ENCODE data around the gene HPS1.
A peak's percentile ranks its signal among the peaks of the same experiment; 100 is the strongest.

The HPS1 gene

GRCh38 chr10:98407017-98407743 lies 39.6 kb downstream of the HPS1 start:
- H3K27ac Mint-ChIP-seq: no peak overlapping the region
- H3K27me3 Mint-ChIP-seq: no peaks in the 10 kb centered on the region
- no peak overlapping the region for H3K4me3 Mint-ChIP-seq
- H3K9me3 Mint-ChIP-seq: no peaks in the 10 kb centered on the region
- no peaks in the 10 kb centered on the region for H3K36me3 Mint-ChIP-seq
- CTCF ChIA-PET: no interaction called here
- DNase-seq: no peak
- H3K4me1 Mint-ChIP-seq: no peaks in the 10 kb centered on the region

GRCh38 chr10:98405422-98405821 lies 41.3 kb downstream of the HPS1 start:
- no peak overlapping the region for H3K27ac Mint-ChIP-seq
- no peak overlapping the region for H3K4me3 Mint-ChIP-seq
- H3K4me1 Mint-ChIP-seq: no peaks in the 10 kb centered on the region
- H3K27me3 Mint-ChIP-seq: no peaks in the 10 kb centered on the region
- no peak for DNase-seq
- H3K36me3 Mint-ChIP-seq: no peaks in the 10 kb centered on the region
- CTCF ChIA-PET: no interaction called here
- no peaks in the 10 kb centered on the region for H3K9me3 Mint-ChIP-seq

GRCh38 chr10:98404571-98405359 lies 42.0 kb downstream of the HPS1 start:
- no peaks in the 10 kb centered on the region for H3K9me3 Mint-ChIP-seq
- CTCF ChIA-PET: interaction anchor here (1.1 to 1.6 kb wide), 2 partner anchors 21 to 915 kb away, joined by 3 to 4 read pairs; no protein-coding TSS in a partner anchor

GRCh38 chr10:98403812-98404504 lies 42.8 kb downstream of the HPS1 start:
- CTCF ChIA-PET: interaction anchor here (1.1 to 1.6 kb wide), 2 partner anchors 22 to 916 kb away, joined by 3 to 4 read pairs; no protein-coding TSS in a partner anchor
- Mint-ChIP-seq H3K4me3 (no peak overlapping the region), H3K36me3 (no peaks in the 10 kb centered on the region), H3K27ac (no peak overlapping the region), H3K9me3 (no peaks in the 10 kb centered on the region), H3K27me3 (no peaks in the 10 kb centered on the region), H3K4me1 (no peaks in the 10 kb centered on the region)
- DNase-seq: no peak

More at GRCh38 chr10:98404571-98405359, 42.0 kb downstream of the HPS1 start:
- H3K36me3 Mint-ChIP-seq: no peaks in the 10 kb centered on the region
- no peaks in the 10 kb centered on the region for H3K27me3 Mint-ChIP-seq
- H3K4me1 Mint-ChIP-seq: no peaks in the 10 kb centered on the region
- DNase-seq: no peak
- no peak overlapping the region for H3K27ac Mint-ChIP-seq
- H3K4me3 Mint-ChIP-seq: no peak overlapping the region

- H3K27me3 Mint-ChIP-seq: no peaks in the 10 kb centered on the region
- H3K4me1 Mint-ChIP-seq: no peaks in the 10 kb centered on the region
- no peak overlapping the region for H3K27ac Mint-ChIP-seq
- H3K9me3 Mint-ChIP-seq: no peaks in the 10 kb centered on the region
- CTCF ChIA-PET: interaction anchor here (1.1 to 1.6 kb wide), 2 partner anchors 23 to 917 kb away, joined by 3 to 4 read pairs; no protein-coding TSS in a partner anchor
- DNase-seq: no peak
- H3K4me3 Mint-ChIP-seq: no peak overlapping the region
- H3K36me3 Mint-ChIP-seq: no peaks in the 10 kb centered on the region
These were observed 43.6 kb downstream of the HPS1 start for GRCh38 chr10:98402931-98403718.

GRCh38 chr10:98402478-98402877 lies 44.3 kb downstream of the HPS1 start:
- H3K27ac Mint-ChIP-seq: no peak overlapping the region
- no peak overlapping the region for H3K4me3 Mint-ChIP-seq
- no peak for DNase-seq
- CTCF ChIA-PET: no interaction called here
- H3K36me3 Mint-ChIP-seq: no peaks in the 10 kb centered on the region
- no peaks in the 10 kb centered on the region for H3K4me1 Mint-ChIP-seq
- H3K9me3 Mint-ChIP-seq: no peaks in the 10 kb centered on the region
- no peaks in the 10 kb centered on the region for H3K27me3 Mint-ChIP-seq

GRCh38 chr10:98400482-98400881 lies 46.3 kb downstream of the HPS1 start:
- no peaks in the 10 kb centered on the region for H3K4me1 Mint-ChIP-seq
- no peaks in the 10 kb centered on the region for H3K36me3 Mint-ChIP-seq
- H3K27ac Mint-ChIP-seq: no peak overlapping the region
- H3K27me3 Mint-ChIP-seq: no peaks in the 10 kb centered on the region
- no peak overlapping the region for H3K4me3 Mint-ChIP-seq
- CTCF ChIA-PET: no interaction called here
- no peaks in the 10 kb centered on the region for H3K9me3 Mint-ChIP-seq
- DNase-seq: no peak

GRCh38 chr10:98399784-98400183 lies 47.0 kb downstream of the HPS1 start:
- H3K4me3 Mint-ChIP-seq: no peak overlapping the region
- H3K4me1 Mint-ChIP-seq: no peaks in the 10 kb centered on the region
- H3K27me3 Mint-ChIP-seq: no peaks in the 10 kb centered on the region
- CTCF ChIA-PET: no interaction called here
- H3K9me3 Mint-ChIP-seq: no peaks in the 10 kb centered on the region
- no peaks in the 10 kb centered on the region for H3K36me3 Mint-ChIP-seq
- no peak for DNase-seq
- no peak overlapping the region for H3K27ac Mint-ChIP-seq

- H3K27ac Mint-ChIP-seq: no peak overlapping the region
- no peak for DNase-seq
- peaks cover 11% of the 10 kb centered on the region for H3K27me3 Mint-ChIP-seq
- CTCF ChIA-PET: interaction anchor here (1.5 kb wide), 1 partner anchor 13 kb away, joined by 3 read pairs; no protein-coding TSS in a partner anchor
- no peak overlapping the region for H3K4me3 Mint-ChIP-seq
- H3K36me3 Mint-ChIP-seq: no peaks in the 10 kb centered on the region
- peaks cover 7% of the 10 kb centered on the region for H3K4me1 Mint-ChIP-seq
- no peaks in the 10 kb centered on the region for H3K9me3 Mint-ChIP-seq
These were observed 49.6 kb downstream of the HPS1 start for GRCh38 chr10:98397089-98397600.

- no peaks in the 10 kb centered on the region for H3K36me3 Mint-ChIP-seq
- H3K9me3 Mint-ChIP-seq: no peaks in the 10 kb centered on the region
- no peak overlapping the region for H3K27ac Mint-ChIP-seq
- no peak overlapping the region for H3K4me3 Mint-ChIP-seq
- peaks cover 12% of the 10 kb centered on the region for H3K27me3 Mint-ChIP-seq
- peaks cover 13% of the 10 kb centered on the region for H3K4me1 Mint-ChIP-seq
- DNase-seq: no peak
- CTCF ChIA-PET: interaction anchor here (0.9 kb wide), 1 partner anchor 12 kb away, joined by 3 read pairs; no protein-coding TSS in a partner anchor
These were observed 50.4 kb downstream of the HPS1 start for GRCh38 chr10:98396096-98397063.

GRCh38 chr10:98394851-98395440 lies 51.8 kb downstream of the HPS1 start:
- Mint-ChIP-seq H3K4me3 (no peak overlapping the region), H3K9me3 (no peaks in the 10 kb centered on the region), H3K4me1 (peaks cover 27% of the 10 kb centered on the region), H3K27me3 (peaks cover 12% of the 10 kb centered on the region), H3K36me3 (no peaks in the 10 kb centered on the region), H3K27ac (no peak overlapping the region)
- CTCF ChIA-PET: interaction anchor here (0.7 kb wide), 1 partner anchor 139 kb away, joined by 3 read pairs; no protein-coding TSS in a partner anchor
- DNase-seq: no peak

GRCh38 chr10:98391578-98391991 lies 55.1 kb downstream of the HPS1 start:
- peak overlapping the region; percentile 67 for H3K27ac Mint-ChIP-seq
- H3K4me3 Mint-ChIP-seq: peak overlapping the region; percentile 5
- CTCF ChIA-PET: no interaction called here
- DNase-seq: peak; percentile 41
- H3K9me3 Mint-ChIP-seq: no peaks in the 10 kb centered on the region
- H3K4me1 Mint-ChIP-seq: peaks cover 31% of the 10 kb centered on the region
- H3K36me3 Mint-ChIP-seq: no peaks in the 10 kb centered on the region
- peaks cover 12% of the 10 kb centered on the region for H3K27me3 Mint-ChIP-seq
